ENCODE measurements around the gene CLEC16A.
"Not testable (repeated sequence)": the region's sequence is repeated elsewhere in the genome, so short reads cannot be mapped to it uniquely, and the experiment has no call there.

CLEC16A gene

DNA sequence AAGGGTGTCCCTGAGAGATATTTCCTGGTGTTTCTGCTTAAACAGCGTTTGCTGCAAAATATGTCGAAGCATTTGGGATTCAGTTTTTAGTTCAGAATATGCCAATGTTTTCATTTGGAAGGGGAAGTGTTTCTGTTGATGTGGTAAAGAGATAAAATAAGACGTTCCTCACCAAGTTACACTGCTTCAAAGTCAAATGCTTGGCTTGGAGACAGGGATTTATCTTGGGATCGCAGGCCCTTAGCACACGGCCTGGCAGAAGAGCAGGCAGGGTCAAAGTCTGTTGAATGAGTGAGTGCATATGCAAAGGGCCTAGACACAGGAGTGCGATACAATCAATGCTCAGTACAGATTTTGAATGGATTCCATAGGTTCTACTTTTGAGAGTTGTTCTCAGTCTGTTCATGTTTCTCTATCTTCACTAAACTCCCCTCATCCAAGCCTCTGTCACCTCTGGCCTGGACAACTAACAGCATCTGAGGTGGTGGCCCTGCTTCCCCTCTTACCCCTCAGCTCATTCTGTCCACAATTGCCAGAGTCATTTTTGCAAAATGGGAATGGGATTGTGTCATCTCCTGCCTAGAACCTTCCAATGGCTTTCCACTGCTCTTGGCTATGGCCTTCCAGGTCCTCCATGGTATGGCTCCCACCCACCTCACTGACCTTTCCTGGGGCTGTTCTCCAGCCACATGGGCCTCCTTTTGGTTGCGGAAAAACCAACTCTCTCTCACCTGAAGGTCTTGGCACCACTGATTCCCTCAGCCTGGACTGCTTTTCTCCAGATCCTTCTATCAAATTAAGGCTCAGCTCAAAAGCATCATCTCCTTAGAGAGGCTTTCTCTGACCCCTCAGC lies 5.3 kb upstream of the CLEC16A start:
- Histone ChIP-seq H3K36me3 (peaks cover 25% of the 10 kb centered on the region), H3K9me3 (no peaks in the 10 kb centered on the region), H3K27ac (peak overlapping the region; percentile 67), H3K4me3 (peak overlapping the region; percentile 80), H4K20me1 (peaks cover 75% of the 10 kb centered on the region), H3K9ac (peak overlapping the region; percentile 88), H3K4me1 (peaks cover 87% of the 10 kb centered on the region), H3K27me3 (no peaks in the 10 kb centered on the region), H3K4me2 (peak overlapping the region; percentile 99)
- TF ChIP-seq Cebpa-rat (IDR thresholded peaks at IDR 0.05), result no peak

DNA sequence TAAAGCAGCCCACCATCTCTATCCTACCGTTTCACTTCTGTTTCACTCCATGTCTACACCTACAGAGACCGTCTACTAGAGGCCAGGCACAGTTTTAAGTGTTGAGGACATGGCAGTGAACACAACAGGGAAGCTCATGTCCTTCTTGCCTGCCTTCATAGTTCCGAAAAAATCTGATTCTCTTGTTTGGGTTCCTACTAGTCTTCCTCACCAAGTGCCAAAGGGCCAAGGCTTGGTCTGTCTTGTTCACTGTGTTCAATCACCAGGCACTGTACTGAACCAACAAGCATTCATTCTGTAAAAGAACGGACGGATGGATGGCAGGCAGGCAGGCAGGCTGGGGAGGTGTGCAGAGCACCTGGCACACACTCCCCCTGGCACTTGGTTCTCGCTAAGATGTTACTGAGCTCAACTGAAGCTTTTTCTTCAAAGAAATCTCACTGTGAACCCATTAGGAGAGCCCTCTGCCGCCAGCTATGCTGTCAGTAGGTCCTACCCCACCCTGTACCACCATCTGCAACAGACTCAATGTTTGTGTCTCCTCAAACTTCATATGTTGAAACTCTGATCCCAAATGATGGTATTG lies 4.6 kb upstream of the CLEC16A start:
- peak overlapping the region; percentile 99 for H3K4me2 ChIP-seq
- H3K4me3 ChIP-seq, result peak overlapping the region; percentile 80
- TF ChIP-seq Cebpa-rat (IDR thresholded peaks at IDR 0.05), result no peak
- H3K4me1 ChIP-seq, result peaks cover 81% of the 10 kb centered on the region
- no peaks in the 10 kb centered on the region for H3K9me3 ChIP-seq
- peak overlapping the region; percentile 88 for H3K9ac ChIP-seq
- peaks cover 18% of the 10 kb centered on the region for H3K36me3 ChIP-seq
- H3K27me3 ChIP-seq, result no peaks in the 10 kb centered on the region
- H3K27ac ChIP-seq, result no peak overlapping the region
- peaks cover 70% of the 10 kb centered on the region for H4K20me1 ChIP-seq

- no peaks in the 10 kb centered on the region for H3K9me3 ChIP-seq
- peak overlapping the region; percentile 99 for H3K4me2 ChIP-seq
- peak overlapping the region; percentile 88 for H3K9ac ChIP-seq
- no peaks in the 10 kb centered on the region for H3K27me3 ChIP-seq
- H3K36me3 ChIP-seq, result peaks cover 10% of the 10 kb centered on the region
- H3K27ac ChIP-seq, result peak overlapping the region; percentile 85
- H3K4me3 ChIP-seq, result peak overlapping the region; percentile 80
- peaks cover 70% of the 10 kb centered on the region for H4K20me1 ChIP-seq
- TF ChIP-seq Cebpa-rat (IDR thresholded peaks at IDR 0.05), result no peak
- peaks cover 82% of the 10 kb centered on the region for H3K4me1 ChIP-seq
These were observed 3.8 kb upstream of the CLEC16A start for GRCh38 chr16:10940501-10941079.

- peaks cover 82% of the 10 kb centered on the region for H3K4me1 ChIP-seq
- peak overlapping the region; percentile 85 for H3K27ac ChIP-seq
- H3K9ac ChIP-seq, result peak overlapping the region; percentile 88
- no peaks in the 10 kb centered on the region for H3K9me3 ChIP-seq
- peak overlapping the region; percentile 99 for H3K4me2 ChIP-seq
- H3K4me3 ChIP-seq, result peak overlapping the region; percentile 80
- TF ChIP-seq Cebpa-rat (IDR thresholded peaks at IDR 0.05), result no peak
- H4K20me1 ChIP-seq, result peaks cover 70% of the 10 kb centered on the region
- no peaks in the 10 kb centered on the region for H3K27me3 ChIP-seq
- H3K36me3 ChIP-seq, result peaks cover 5% of the 10 kb centered on the region; the same call in 1 of the 2 replicates
These were observed 3.0 kb upstream of the CLEC16A start for GRCh38 chr16:10941127-10941933.

DNA sequence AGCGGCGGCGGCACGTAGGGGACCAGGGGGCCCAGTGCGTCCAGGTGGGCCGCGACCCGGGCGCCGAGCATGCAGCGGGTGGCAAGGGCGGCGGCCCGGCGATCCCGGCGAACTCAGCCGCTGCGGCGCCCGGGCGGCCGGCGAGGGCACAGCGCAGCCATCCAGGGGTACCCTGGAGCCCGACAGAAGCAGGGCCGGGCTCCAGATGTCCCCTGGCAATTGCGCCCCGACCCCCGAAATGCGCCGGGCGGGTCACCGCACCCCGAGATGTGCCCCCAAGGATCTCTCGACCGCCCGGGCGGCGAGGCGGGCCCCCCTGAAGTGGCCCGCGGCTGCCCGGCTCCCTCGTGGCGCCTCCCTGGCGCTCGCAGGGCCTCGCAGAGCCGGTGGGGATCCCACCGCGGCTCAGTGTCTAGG lies 2.4 kb upstream of the CLEC16A start:
- H4K20me1 ChIP-seq, result peaks cover 70% of the 10 kb centered on the region
- peak overlapping the region; percentile 80 for H3K4me3 ChIP-seq
- not testable (repeated sequence) for H3K36me3 ChIP-seq, H3K27me3 ChIP-seq, H3K9me3 ChIP-seq
- peak overlapping the region; percentile 85 for H3K27ac ChIP-seq
- peak overlapping the region; percentile 88 for H3K9ac ChIP-seq
- H3K4me2 ChIP-seq, result peak overlapping the region; percentile 99
- peaks cover 82% of the 10 kb centered on the region for H3K4me1 ChIP-seq

GRCh38 chr16:10942352-10943063 lies 1.9 kb upstream of the CLEC16A start, which contains the start of gene DEXI:
Gene DEXI (minus strand): TSS chr16:10942468. CDS start chr16:10942005, 463 bp downstream.
- Histone ChIP-seq H3K9me3 (no peaks in the 10 kb centered on the region), H3K4me1 (peaks cover 82% of the 10 kb centered on the region), H3K27me3 (no peaks in the 10 kb centered on the region), H3K36me3 (no peaks in the 10 kb centered on the region), H3K4me2 (peak within 1 kb of the TSS; percentile 99), H4K20me1 (peaks cover 70% of the 10 kb centered on the region), H3K4me3 (peak within 1 kb of the TSS; percentile 80), H3K9ac (peak within 1 kb of the TSS; percentile 88), H3K27ac (peak within 1 kb of the TSS; percentile 85)
- TF ChIP-seq Cebpa-rat (IDR thresholded peaks at IDR 0.05), result no peak

GRCh38 chr16:10943064-10943353 lies 1.4 kb upstream of the CLEC16A start:
- Histone ChIP-seq H3K4me3 (peak overlapping the region; percentile 80), H4K20me1 (peaks cover 65% of the 10 kb centered on the region)

GRCh38 chr16:10945065-10945787 lies 862 bp downstream of the CLEC16A start:
- Histone ChIP-seq H3K4me3 (peak overlapping the region; percentile 80), H3K9me3 (no peaks in the 10 kb centered on the region), H3K9ac (peak overlapping the region; percentile 85), H4K20me1 (peaks cover 63% of the 10 kb centered on the region), H3K27me3 (no peaks in the 10 kb centered on the region), H3K27ac (peak overlapping the region; percentile 75), H3K36me3 (no peaks in the 10 kb centered on the region), H3K4me1 (peaks cover 82% of the 10 kb centered on the region), H3K4me2 (peak overlapping the region; percentile 80)
- TF ChIP-seq Cebpa-rat (IDR thresholded peaks at IDR 0.05), result no peak

More at GRCh38 chr16:10943064-10943353, 1.4 kb upstream of the CLEC16A start:
- no peak for TF ChIP-seq Cebpa-rat (IDR thresholded peaks at IDR 0.05)
- Histone ChIP-seq H3K27me3 (no peaks in the 10 kb centered on the region), H3K36me3 (no peaks in the 10 kb centered on the region), H3K9ac (no peak overlapping the region), H3K4me1 (peaks cover 82% of the 10 kb centered on the region), H3K4me2 (peak overlapping the region; percentile 86), H3K9me3 (no peaks in the 10 kb centered on the region), H3K27ac (no peak overlapping the region)

Data from BLaER1 (cell line).